ENCODE results near the gene TOMM70. TPM values are rescaled to one million over a fixed set of nuclear protein-coding genes. Genes with fewer than 3 reads are reported as not detected.

Gene TOMM70
- total and polyA plus RNA-seq, 2 of the 13 experiments (the other 11 are each of a cell fraction or from before 2014, with no cell fraction given) = 27.0 to 77.2 TPM

- no peak for TF ChIP-seq ZNF318 (CRISPR knock-in tag; IDR thresholded peaks at IDR 0.05)
- TF ChIP-seq ZNF841 (CRISPR knock-in tag; IDR thresholded peaks at IDR 0.05; ENCODE audit: borderline replicate concordance) = peak; percentile 70; the same call in 1 of the 2 replicates
- peak; percentile 50 for TF ChIP-seq CCDC6 (CRISPR knock-in tag; IDR thresholded peaks at IDR 0.05)
- peak; percentile 43; the same call in 1 of the 2 replicates for TF ChIP-seq ZNF891 (CRISPR knock-in tag; IDR thresholded peaks at IDR 0.05)
- no peak for TF ChIP-seq NPAS2 (CRISPR knock-in tag; IDR thresholded peaks at IDR 0.05; ENCODE audit: borderline replicate concordance)
- no peak; the same call in 1 of the 2 replicates for TF ChIP-seq ZNF790 (CRISPR knock-in tag; IDR thresholded peaks at IDR 0.05; ENCODE audit: borderline replicate concordance)
- peak; percentile 78 for TF ChIP-seq SP4 (CRISPR knock-in tag; IDR thresholded peaks at IDR 0.05)
- TF ChIP-seq ZNF782 (CRISPR knock-in tag; IDR thresholded peaks at IDR 0.05; ENCODE audit: borderline replicate concordance) = peak; percentile 41; the same call in 1 of the 2 replicates
- TF ChIP-seq KLF13 (CRISPR knock-in tag; IDR thresholded peaks at IDR 0.05) = 0 out of 2 replicates have a peak, but pooled peaks have one; percentile 44
- TF ChIP-seq, protein P1, sequence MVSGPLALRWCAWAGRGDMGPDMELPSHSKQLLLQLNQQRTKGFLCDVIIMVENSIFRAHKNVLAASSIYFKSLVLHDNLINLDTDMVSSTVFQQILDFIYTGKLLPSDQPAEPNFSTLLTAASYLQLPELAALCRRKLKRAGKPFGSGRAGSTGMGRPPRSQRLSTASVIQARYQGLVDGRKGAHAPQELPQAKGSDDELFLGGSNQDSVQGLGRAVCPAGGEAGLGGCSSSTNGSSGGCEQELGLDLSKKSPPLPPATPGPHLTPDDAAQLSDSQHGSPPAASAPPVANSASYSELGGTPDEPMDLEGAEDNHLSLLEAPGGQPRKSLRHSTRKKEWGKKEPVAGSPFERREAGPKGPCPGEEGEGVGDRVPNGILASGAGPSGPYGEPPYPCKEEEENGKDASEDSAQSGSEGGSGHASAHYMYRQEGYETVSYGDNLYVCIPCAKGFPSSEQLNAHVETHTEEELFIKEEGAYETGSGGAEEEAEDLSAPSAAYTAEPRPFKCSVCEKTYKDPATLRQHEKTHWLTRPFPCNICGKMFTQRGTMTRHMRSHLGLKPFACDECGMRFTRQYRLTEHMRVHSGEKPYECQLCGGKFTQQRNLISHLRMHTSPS (CRISPR knock-in tag; IDR thresholded peaks at IDR 0.05; ENCODE audit: low read depth) = 0 out of 2 replicates have a peak, but pooled peaks have one; percentile 12
- TF ChIP-seq, protein P2, sequence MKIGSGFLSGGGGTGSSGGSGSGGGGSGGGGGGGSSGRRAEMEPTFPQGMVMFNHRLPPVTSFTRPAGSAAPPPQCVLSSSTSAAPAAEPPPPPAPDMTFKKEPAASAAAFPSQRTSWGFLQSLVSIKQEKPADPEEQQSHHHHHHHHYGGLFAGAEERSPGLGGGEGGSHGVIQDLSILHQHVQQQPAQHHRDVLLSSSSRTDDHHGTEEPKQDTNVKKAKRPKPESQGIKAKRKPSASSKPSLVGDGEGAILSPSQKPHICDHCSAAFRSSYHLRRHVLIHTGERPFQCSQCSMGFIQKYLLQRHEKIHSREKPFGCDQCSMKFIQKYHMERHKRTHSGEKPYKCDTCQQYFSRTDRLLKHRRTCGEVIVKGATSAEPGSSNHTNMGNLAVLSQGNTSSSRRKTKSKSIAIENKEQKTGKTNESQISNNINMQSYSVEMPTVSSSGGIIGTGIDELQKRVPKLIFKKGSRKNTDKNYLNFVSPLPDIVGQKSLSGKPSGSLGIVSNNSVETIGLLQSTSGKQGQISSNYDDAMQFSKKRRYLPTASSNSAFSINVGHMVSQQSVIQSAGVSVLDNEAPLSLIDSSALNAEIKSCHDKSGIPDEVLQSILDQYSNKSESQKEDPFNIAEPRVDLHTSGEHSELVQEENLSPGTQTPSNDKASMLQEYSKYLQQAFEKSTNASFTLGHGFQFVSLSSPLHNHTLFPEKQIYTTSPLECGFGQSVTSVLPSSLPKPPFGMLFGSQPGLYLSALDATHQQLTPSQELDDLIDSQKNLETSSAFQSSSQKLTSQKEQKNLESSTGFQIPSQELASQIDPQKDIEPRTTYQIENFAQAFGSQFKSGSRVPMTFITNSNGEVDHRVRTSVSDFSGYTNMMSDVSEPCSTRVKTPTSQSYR (CRISPR knock-in tag; IDR thresholded peaks at IDR 0.05; ENCODE audit: borderline replicate concordance) = no peak
- TF ChIP-seq ELK4 (CRISPR knock-in tag; IDR thresholded peaks at IDR 0.05; ENCODE audit: borderline replicate concordance) = no peak
- TF ChIP-seq KLF9 (CRISPR knock-in tag; IDR thresholded peaks at IDR 0.05; ENCODE audit: low read depth) = peak; percentile 96
These were observed at the start of gene TOMM70, which contains the start of gene LNP1 (continued) for GRCh38 chr3:100400780-100401673.
